ENCODE results near the gene GLUL. TPM values are rescaled to one million over a fixed set of nuclear protein-coding genes. Genes with fewer than 3 reads are reported as not detected.

Gene GLUL
- total RNA-seq, result 100 to 1,000 TPM; 159 to 236 TPM

DNA sequence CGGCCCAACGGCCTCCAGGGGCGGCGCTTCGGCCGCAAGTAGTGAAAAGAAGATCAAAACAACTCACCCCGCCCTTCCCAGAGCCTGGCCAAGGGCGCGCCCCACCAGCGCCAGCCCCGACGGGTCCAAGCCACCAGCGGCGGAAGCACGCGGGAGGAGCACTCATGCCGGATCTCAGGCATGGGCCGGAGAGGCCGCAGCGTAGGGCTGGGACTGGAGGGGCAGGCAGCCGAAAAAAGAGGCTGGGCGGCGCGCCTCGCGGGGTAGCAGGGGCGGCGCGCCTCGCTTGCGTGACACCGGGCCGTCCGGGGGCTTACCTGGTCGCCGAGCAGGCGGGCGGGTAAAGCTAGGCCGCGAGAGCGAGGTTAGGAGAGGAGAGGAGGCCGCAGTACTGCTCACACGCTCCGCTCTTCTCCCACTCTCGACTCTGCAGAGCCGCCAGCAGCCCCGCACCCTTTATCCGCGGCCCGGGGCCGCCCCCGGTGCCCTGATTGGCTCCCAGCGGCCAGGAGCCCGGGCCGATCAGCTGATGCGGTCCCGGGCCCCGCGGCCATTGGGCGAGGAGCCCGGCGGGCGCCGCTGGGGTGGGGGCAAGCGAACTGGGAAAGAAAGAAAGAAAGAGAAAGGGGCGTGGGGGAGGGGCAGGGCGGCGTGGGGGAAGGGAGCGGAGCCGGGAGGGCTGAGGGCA is at the start of gene GLUL:
TSS of gene GLUL (minus strand) at position 429 of the 688 bp plus-strand sequence. CDS start 3,053 bp downstream, outside the sequence.
- peak within 1 kb of the TSS; percentile 96 for H3K27ac Mint-ChIP-seq
- H3K4me3 Mint-ChIP-seq, result peak within 1 kb of the TSS; percentile 95
- H3K9me3 Mint-ChIP-seq, result no peaks in the 10 kb centered on the region
- peak; percentile 87 for ATAC-seq (replicated peaks)
- H3K4me1 Mint-ChIP-seq, result peaks cover 9% of the 10 kb centered on the region
- peaks cover 47% of the 10 kb centered on the region for H3K36me3 Mint-ChIP-seq (ENCODE audit: low read depth)
- H3K27me3 Mint-ChIP-seq, result no peaks in the 10 kb centered on the region

DNA sequence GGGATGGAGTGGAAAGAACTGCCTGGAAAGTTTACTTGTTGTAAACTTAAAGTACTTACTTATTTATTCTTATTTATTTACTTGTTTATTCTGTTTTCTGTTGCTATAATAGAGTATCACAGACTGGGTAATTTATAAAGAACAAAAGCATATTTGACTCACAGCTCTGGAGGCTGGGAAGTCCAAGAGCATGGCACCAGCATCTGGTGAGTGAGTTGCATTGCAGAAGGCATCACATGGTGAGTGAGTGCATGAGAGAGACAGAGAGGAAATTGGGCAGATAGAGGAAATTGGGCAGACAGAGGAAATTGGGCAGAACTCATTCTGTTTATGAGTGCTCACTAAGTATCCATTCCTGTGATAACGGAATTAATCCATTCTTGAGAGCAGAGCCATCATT is 46.7 kb upstream of the GLUL start:
- peaks cover 6% of the 10 kb centered on the region for H3K9me3 Mint-ChIP-seq
- H3K27ac Mint-ChIP-seq, result no peak overlapping the region

DNA sequence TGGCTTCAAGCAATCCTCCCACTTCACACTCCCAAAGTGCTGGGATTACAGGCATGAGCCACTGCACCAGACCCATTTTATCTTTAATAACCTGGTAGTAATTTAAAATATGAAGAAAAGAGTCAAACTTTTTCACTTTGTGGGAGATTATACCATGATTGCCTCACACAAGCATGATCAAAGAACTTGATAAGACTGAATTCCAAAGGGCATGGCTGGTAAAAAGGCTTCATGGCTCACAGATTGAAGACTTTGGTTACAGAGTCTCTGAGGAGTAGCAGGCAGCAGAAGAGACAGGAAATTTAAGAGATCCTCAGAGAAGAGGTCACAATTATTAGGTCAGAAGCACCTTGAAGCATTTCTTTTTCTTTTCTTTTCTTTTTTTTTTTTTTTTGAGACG is 42.0 kb upstream of the GLUL start:
- H3K27me3 Mint-ChIP-seq, result peaks cover 7% of the 10 kb centered on the region

More for the DNA sequence above, 46.7 kb upstream of the GLUL start:
- Mint-ChIP-seq H3K4me1 (no peaks in the 10 kb centered on the region), H3K27me3 (peaks cover 7% of the 10 kb centered on the region), H3K36me3 (ENCODE audit: low read depth) (no peaks in the 10 kb centered on the region), H3K4me3 (no peak overlapping the region)
- no peak for ATAC-seq (replicated peaks)

DNA sequence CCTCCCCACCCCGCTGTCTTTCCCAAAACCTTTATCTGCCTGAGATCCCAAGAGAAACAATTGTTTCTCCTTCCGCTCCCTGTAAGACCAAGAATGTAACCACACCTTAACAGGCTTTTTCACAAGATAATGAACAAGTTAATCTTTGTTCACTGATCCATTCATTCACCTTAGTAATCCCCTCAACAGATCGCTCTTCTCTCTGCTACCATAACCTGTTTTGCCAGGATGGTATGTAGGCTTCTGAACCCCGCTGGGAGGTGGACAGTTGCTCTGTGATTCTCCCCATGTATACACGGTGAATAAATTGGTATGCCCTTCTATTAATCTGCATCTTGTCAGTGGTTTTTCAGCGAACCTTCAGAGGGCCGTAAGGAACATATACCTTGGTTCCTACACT is 39.7 kb upstream of the GLUL start:
- no peaks in the 10 kb centered on the region for H3K36me3 Mint-ChIP-seq (ENCODE audit: low read depth)
- H3K27ac Mint-ChIP-seq, result no peak overlapping the region
- H3K4me3 Mint-ChIP-seq, result no peak overlapping the region
- H3K4me1 Mint-ChIP-seq, result peaks cover 16% of the 10 kb centered on the region
- no peaks in the 10 kb centered on the region for H3K27me3 Mint-ChIP-seq
- no peaks in the 10 kb centered on the region for H3K9me3 Mint-ChIP-seq
- no peak for ATAC-seq (replicated peaks)

More for the DNA sequence above, 42.0 kb upstream of the GLUL start:
- H3K9me3 Mint-ChIP-seq, result peaks cover 6% of the 10 kb centered on the region
- H3K4me1 Mint-ChIP-seq, result peaks cover 16% of the 10 kb centered on the region
- H3K36me3 Mint-ChIP-seq (ENCODE audit: low read depth), result no peaks in the 10 kb centered on the region
- H3K27ac Mint-ChIP-seq, result no peak overlapping the region
- ATAC-seq (replicated peaks), result no peak
- no peak overlapping the region for H3K4me3 Mint-ChIP-seq

DNA sequence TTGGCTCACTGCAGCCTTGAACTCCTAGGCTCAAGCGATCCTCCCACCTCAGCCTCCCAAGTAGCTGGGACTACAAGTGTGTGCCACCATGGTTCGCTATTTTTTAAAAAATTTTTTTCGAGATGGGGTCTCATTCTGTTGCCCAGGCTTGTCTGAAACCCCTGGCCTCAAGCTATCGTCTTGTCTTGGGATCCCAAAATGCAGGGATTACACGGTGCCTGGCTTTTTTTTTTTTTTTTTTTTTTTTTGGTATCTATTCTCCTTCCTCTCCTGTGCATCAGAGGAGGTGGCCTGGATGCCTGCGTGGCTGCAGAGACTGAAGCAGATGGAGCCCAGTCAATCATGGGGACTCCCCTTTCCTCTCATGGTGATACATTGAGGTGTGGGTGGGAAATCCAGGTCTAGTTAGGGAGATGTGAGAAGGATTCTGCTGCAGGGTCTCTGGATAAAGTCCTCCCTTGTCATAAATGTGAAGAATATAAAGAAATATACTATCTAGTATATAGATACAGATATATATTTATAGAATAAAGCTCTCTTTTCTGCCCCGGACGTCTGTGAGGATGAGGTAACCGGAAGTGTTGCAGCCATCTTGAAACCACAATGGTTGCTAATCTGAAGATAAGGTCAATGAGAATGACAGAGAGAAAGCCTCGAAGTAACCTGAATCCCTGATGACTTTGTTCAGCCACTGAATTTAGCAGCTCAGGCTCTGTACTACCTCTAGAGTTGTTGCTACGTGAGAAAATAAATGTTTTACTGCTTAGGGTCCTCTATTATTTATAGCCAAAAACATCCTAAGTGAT is 38.9 kb upstream of the GLUL start:
- Mint-ChIP-seq H3K9me3 (no peaks in the 10 kb centered on the region), H3K4me3 (peak overlapping the region; percentile 52), H3K27ac (peak overlapping the region; percentile 78)

DNA sequence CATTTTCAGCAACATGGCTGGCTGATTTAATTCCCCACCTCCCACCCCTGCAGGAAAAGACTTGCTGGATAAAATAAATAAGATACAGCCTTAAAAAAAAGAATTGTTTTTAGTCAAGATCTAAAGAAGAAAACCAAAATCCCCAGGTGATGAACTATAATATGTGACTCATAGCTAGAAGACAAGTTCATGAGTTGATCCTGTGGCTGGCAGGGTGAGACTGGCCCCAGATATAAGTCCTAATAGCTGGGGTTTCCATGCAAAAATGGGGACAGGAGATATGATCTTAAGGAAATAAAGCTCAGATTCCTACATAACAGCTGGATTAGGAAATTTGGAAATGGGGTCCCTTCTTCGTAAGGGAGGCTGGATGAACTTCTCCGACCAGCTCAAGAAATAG is 36.5 kb upstream of the GLUL start:
- Mint-ChIP-seq H3K4me3 (no peak overlapping the region), H3K36me3 (ENCODE audit: low read depth) (no peaks in the 10 kb centered on the region), H3K9me3 (no peaks in the 10 kb centered on the region), H3K4me1 (peaks cover 16% of the 10 kb centered on the region), H3K27ac (no peak overlapping the region), H3K27me3 (no peaks in the 10 kb centered on the region)
- ATAC-seq (replicated peaks), result no peak

More for the DNA sequence above, 38.9 kb upstream of the GLUL start:
- H3K4me1 Mint-ChIP-seq, result peaks cover 16% of the 10 kb centered on the region
- no peaks in the 10 kb centered on the region for H3K36me3 Mint-ChIP-seq (ENCODE audit: low read depth)
- ATAC-seq (replicated peaks), result peak; percentile 94
- no peaks in the 10 kb centered on the region for H3K27me3 Mint-ChIP-seq

DNA sequence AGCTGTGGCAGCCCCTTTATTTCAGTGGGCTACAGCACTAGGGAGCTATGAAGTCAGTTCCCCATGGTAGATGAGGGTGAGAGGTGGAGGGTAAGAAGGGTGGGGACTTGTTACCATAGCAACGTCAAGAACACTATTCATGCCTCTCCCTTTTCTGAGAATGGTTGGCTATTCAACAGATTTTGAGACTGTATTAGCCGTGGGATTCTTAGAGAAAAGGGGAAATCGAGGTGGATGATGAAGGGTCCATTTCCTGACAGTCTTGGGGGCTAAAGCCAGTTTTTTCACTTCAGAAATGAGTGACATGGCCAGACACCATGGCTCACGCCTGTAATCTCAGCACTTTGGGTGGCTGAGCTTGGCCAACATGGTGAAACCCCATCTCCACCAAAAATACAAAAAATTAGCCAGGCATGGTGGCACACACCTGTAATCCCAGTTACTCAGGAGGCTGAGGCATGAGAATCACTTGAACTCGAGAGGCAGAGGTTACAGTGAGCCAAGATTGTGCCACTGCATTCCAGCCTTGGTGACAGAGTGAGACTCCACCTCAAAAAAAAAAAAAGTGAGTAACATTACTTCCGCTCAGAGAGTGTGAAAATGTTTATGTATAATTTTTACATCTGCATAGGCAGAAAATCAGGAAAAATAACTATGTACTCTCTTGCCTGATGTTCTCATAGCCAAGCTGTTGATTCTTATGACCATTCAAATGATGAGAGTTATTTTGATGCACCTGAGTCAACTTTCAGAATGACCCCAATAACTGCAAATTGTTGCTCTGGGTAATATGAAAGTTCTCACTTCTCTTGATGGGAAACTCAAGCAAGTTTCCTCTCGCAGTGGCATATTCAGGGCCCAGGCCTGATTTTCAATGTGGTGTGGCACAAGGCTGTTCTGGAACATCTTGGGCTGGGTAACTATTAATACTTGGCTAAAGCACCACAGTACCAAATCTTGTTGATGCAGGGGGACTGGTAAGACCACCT is 35.1 kb upstream of the GLUL start:
- Mint-ChIP-seq H3K4me3 (no peak overlapping the region), H3K27me3 (peaks cover 5% of the 10 kb centered on the region), H3K4me1 (peaks cover 16% of the 10 kb centered on the region), H3K9me3 (no peaks in the 10 kb centered on the region), H3K27ac (no peak overlapping the region), H3K36me3 (ENCODE audit: low read depth) (no peaks in the 10 kb centered on the region)
- ATAC-seq (replicated peaks), result no peak

DNA sequence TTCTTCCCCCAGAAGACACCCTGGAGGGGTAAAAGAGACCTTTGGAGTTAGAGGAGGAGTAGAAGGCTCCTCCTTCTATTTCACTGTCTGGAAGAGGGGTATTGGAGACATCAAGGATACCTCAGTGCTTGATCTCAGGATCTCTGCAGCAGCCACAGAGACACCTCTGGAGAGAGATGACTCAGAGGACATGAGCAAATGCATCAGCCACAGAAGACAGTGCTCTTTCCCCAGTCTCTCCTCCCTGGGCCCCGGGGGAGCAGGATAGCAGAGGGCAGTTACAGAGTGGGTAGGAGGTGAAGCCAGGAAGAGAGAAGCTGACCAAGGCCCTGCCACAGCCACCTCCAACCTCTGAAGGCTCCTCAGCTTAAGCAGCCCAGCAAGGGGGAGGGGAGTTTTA is 24.2 kb upstream of the GLUL start:
- ATAC-seq (replicated peaks), result peak; percentile 79
- no peaks in the 10 kb centered on the region for H3K4me1 Mint-ChIP-seq
- H3K9me3 Mint-ChIP-seq, result no peaks in the 10 kb centered on the region
- H3K27me3 Mint-ChIP-seq, result peaks cover 27% of the 10 kb centered on the region
- H3K27ac Mint-ChIP-seq, result no peak overlapping the region
- H3K4me3 Mint-ChIP-seq, result no peak overlapping the region
- H3K36me3 Mint-ChIP-seq (ENCODE audit: low read depth), result no peaks in the 10 kb centered on the region

DNA sequence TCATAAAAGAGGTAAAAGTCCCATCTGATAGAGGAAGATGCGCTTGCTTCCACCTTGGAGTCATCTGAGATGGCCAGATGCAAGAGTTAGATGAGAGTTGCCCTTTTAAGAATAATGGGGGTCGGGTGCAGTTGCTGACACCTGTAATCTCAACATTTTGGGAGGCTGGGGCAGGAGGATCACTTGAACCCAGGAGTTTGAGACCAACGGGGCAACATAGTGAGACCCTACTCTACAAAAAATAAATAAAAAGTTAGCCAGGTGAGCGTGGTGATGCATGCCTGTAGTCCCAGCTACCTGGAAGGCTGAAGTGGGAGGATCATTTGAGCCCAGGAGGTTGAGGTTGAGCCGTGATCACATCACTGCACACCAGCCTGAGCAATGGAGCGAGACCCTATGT is 22.4 kb upstream of the GLUL start:
- no peaks in the 10 kb centered on the region for H3K4me1 Mint-ChIP-seq
- no peaks in the 10 kb centered on the region for H3K9me3 Mint-ChIP-seq
- H3K27me3 Mint-ChIP-seq, result peaks cover 38% of the 10 kb centered on the region
- no peak overlapping the region for H3K4me3 Mint-ChIP-seq
- H3K36me3 Mint-ChIP-seq (ENCODE audit: low read depth), result no peaks in the 10 kb centered on the region
- H3K27ac Mint-ChIP-seq, result no peak overlapping the region
- ATAC-seq (replicated peaks), result no peak

DNA sequence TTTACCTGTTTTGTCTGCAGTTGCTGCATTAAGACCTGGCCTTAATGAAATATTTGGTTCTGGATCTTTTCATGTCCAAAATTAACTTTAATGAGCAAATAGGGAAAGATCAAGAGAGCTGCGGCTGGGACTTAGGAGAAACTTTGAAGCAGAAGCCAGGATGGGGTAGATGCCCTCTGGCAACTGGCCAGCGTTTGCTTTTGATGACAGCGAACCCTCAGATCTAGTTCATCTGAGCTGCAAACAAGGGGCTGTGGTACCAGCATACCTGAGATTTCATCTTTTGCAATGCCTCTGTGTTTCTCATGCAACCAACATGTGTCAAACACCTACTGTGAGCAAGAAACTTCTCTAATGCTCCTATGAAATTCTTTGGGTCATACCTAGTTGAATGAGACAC is 21.9 kb upstream of the GLUL start:
- ATAC-seq (replicated peaks), result no peak
- peaks cover 39% of the 10 kb centered on the region for H3K27me3 Mint-ChIP-seq
- no peak overlapping the region for H3K27ac Mint-ChIP-seq
- H3K4me3 Mint-ChIP-seq, result no peak overlapping the region
- no peaks in the 10 kb centered on the region for H3K36me3 Mint-ChIP-seq (ENCODE audit: low read depth)
- H3K9me3 Mint-ChIP-seq, result no peaks in the 10 kb centered on the region
- H3K4me1 Mint-ChIP-seq, result no peaks in the 10 kb centered on the region

DNA sequence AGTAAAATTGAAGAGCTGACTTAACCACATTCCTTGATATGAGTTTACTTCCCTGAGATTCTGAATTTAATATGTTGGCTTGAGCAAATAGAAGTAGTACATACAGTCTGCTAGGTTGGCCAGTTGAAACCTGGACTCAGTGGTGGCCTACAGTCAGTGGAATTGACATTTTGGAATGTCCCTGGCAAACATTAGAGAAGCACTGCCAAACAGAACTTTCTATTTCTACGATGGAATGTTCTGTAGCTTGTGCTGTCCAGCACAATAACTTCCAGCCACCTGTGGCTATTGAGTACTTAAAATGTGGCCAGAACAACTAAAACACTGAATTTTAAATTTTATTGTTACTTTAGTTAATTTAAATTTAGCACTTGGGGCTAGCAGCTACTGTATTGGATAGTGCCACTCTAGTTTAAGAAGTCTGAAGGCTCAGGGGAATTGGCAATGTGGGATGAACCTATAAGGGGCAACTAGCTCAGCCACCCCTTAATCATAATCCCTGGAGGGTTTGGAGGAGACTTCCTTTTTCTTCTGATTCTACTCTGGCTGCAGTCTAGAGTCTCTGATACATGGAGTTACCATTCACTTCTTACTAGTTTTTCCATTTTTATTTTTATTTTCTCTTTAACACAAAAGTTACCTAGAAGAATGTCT is 19.2 kb upstream of the GLUL start:
- H3K9me3 Mint-ChIP-seq, result peaks cover 4% of the 10 kb centered on the region

DNA sequence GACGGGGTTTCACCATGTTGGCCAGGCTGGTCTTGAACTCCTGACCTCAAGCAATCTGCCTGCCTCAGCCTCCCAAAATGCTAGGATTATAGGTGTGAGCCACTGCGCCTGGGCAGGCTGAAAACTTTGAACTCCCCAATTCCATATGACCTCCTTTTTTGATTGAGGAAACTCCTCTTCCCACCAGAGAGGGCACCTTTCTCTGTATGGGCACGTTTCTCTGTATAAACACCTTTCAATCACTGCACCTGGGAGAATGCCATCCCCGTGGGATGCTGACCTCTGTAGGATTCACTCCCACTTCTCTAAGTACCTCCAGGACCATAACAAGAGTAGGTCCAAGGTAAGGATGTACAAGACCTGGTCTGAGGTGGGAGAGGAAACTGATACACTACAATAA is 18.5 kb upstream of the GLUL start:
- no peak for ATAC-seq (replicated peaks)
- H3K36me3 Mint-ChIP-seq (ENCODE audit: low read depth), result no peaks in the 10 kb centered on the region
- H3K4me1 Mint-ChIP-seq, result no peaks in the 10 kb centered on the region
- peaks cover 4% of the 10 kb centered on the region for H3K9me3 Mint-ChIP-seq
- H3K27ac Mint-ChIP-seq, result no peak overlapping the region
- peaks cover 48% of the 10 kb centered on the region for H3K27me3 Mint-ChIP-seq
- no peak overlapping the region for H3K4me3 Mint-ChIP-seq

More for the DNA sequence above, 19.2 kb upstream of the GLUL start:
- H3K27me3 Mint-ChIP-seq, result peaks cover 43% of the 10 kb centered on the region
- H3K27ac Mint-ChIP-seq, result no peak overlapping the region
- no peak for ATAC-seq (replicated peaks)
- no peak overlapping the region for H3K4me3 Mint-ChIP-seq
- no peaks in the 10 kb centered on the region for H3K36me3 Mint-ChIP-seq (ENCODE audit: low read depth)
- H3K4me1 Mint-ChIP-seq, result no peaks in the 10 kb centered on the region

DNA sequence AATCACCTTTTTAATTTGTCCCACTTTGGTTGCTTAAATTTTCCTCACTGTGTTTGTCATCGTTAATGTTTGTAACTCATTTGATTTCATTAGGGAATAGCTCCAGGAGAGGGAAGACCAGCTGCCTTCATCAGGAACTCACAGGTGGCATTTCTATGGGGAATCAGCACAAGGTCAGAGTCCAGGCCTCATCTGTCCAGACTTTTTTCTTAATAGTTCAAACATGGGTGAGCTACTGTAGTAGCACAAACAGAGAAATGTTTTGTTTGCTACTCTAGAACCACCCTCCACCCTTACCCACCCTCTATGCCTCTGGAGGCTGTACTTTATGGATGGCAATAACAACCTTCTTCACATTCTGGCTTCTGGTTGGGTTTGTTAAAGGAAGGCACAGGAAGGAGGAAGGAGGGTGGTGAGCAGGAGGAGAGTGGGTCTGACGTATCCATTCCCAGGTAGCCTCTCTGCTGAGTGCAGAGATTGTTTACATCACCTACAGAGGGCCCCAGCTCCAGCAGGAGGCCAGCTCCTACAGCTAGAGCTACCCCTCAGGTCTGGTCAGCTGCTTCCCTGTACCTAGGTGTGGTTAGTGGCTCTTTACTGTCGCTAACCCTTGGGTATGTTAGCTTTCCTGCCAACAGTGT is 17.0 kb upstream of the GLUL start:
- ATAC-seq (replicated peaks), result no peak
- no peaks in the 10 kb centered on the region for H3K4me1 Mint-ChIP-seq
- peaks cover 39% of the 10 kb centered on the region for H3K27me3 Mint-ChIP-seq
- peaks cover 4% of the 10 kb centered on the region for H3K9me3 Mint-ChIP-seq
- H3K4me3 Mint-ChIP-seq, result no peak overlapping the region
- H3K27ac Mint-ChIP-seq, result no peak overlapping the region
- H3K36me3 Mint-ChIP-seq (ENCODE audit: low read depth), result no peaks in the 10 kb centered on the region

Data from activated T-helper 17 cell treated with anti-CD3 and anti-CD28 coated beads, Interleukin-2, amount 50 U/mL, for 72 hours (primary cell).